ENCODE measurements around the gene MCM3AP. TPM values are rescaled to one million over a fixed set of nuclear protein-coding genes. Genes with fewer than 3 reads are reported as not detected.

The MCM3AP gene
- total and polyA plus RNA-seq, 9 of the 15 experiments (the other 6 are each of a cell fraction or from before 2014, with no cell fraction given) = 6.5 to 179 (median 69.6) TPM

GRCh38 chr21:46221664-46222435 lies 63.6 kb downstream of the MCM3AP start (continued):
- TF ChIP-seq IRF2 (CRISPR knock-in tag; IDR thresholded peaks at IDR 0.05) (no peak), LCOR (CRISPR knock-in tag; IDR thresholded peaks at IDR 0.05) (no peak), KHSRP (IDR thresholded peaks at IDR 0.05) (no peak), TFAP4 (CRISPR knock-in tag; IDR thresholded peaks at IDR 0.05; ENCODE audit: borderline replicate concordance) (no peak), KDM2B (CRISPR knock-in tag; IDR thresholded peaks at IDR 0.05) (no peak), ZSCAN32 (CRISPR knock-in tag; IDR thresholded peaks at IDR 0.05) (no peak)

- H3K4me1 ChIP-seq (replicated peaks in 1 of 2; ENCODE audit: control insufficient read depth in 2 of 2, insufficient read depth in 2 of 2, low read length in 2 of 2) = peaks cover 4 to 15% of the 10 kb centered on the region in 2 experiments; a peak in 4 of 5 replicates
- H4K20me1 ChIP-seq (replicated peaks; ENCODE audit: control insufficient read depth, insufficient read depth, low read length) = peaks cover 3% of the 10 kb centered on the region; the same call in 1 of the 2 replicates
- BruUV-seq (replicated peaks) = no TSS peak
- TF ChIP-seq ZNF165 (CRISPR knock-in tag; IDR thresholded peaks at IDR 0.05; ENCODE audit: borderline replicate concordance) = no peak
- no peak for TF ChIP-seq ZNF431 (CRISPR knock-in tag; IDR thresholded peaks at IDR 0.05)
- no peak for TF ChIP-seq SMARCB1 (IDR thresholded peaks at IDR 0.05; ENCODE audit: insufficient read length, low read depth)
- no peak for TF ChIP-seq DNMT1 (IDR thresholded peaks at IDR 0.05)
- FAIRE-seq = no peak
- DNase-seq (ENCODE audit: extremely low read depth in 1 of 4, low spot score in 3 of 4) = no peak
- peaks cover 36% of the 10 kb centered on the region for H3K79me2 ChIP-seq (ENCODE audit: control insufficient read depth, insufficient read depth, low read length)
- H3K9me1 ChIP-seq (ENCODE audit: control insufficient read depth, insufficient read depth, low read length) = peaks cover 5% of the 10 kb centered on the region
- ChIA-PET CTCF (ENCODE audit: low intra/inter-chr PET ratio) (no interaction called here), POLR2A (interaction anchor here (0.9 kb wide), 1 partner anchor 12 kb away, joined by 4 read pairs; no protein-coding TSS in a partner anchor)
- no peaks in the 10 kb centered on the region for H3K27me3 ChIP-seq (ENCODE audit: control insufficient read depth in 2 of 2, insufficient read depth in 2 of 2, low read length in 2 of 2)
- intact Hi-C loops (cut with micrococcal nuclease) = loop anchor here (10.0 kb wide), 2 partner anchors 184 to 234 kb away; partner anchors contain the start of gene DIP2A
- H3K27ac ChIP-seq (ENCODE audit: extremely low read depth, low read depth, low read length) = no peak overlapping the region
- no peak overlapping the region; a peak in 1 of 4 replicates for H3K9ac ChIP-seq (ENCODE audit: insufficient read depth in 1 of 2, low read depth in 2 of 2, low read length in 2 of 2)
- H3K4me2 ChIP-seq (ENCODE audit: insufficient read depth, low read length) = no peak overlapping the region
- 88% methylated on average over 8 of the region's 8 CpGs for WGBS (ENCODE audit: insufficient coverage, low coverage, missing lambda C conversion rate)
- H3K4me3 ChIP-seq = no peak overlapping the region
- no peak for ATAC-seq
- no peaks in the 10 kb centered on the region for H3K9me3 ChIP-seq (replicated peaks; ENCODE audit: control insufficient read depth, insufficient read depth, low read depth, low read length)
- in situ Hi-C loops (cut with MboI) = no loop called here
- H2AFZ ChIP-seq (ENCODE audit: low read depth, low read length) = no peak overlapping the region
- H3K36me3 ChIP-seq (ENCODE audit: control insufficient read depth, insufficient read depth, low read length) = peaks cover 69% of the 10 kb centered on the region; the same call in 2 of the 3 replicates
These were observed 64.6 kb downstream of the MCM3AP start for GRCh38 chr21:46220847-46221246.

Data from K562 (cell line).